GM18526 (cell line): Measurements from ENCODE around the gene CHD5.

Experiments
- POLR2A ChIP-seq: IDR thresholded peaks from 3 replicates; pipeline ENCODE4 v1.6.1; 2011; ENCODE audit not compliant: insufficient read length; ENCODE audit errors: extremely low read depth

Gene CHD5

GRCh38 chr1:6109688-6110087 lies 70.4 kb downstream of the CHD5 start:
- no peak for TF ChIP-seq POLR2A

GRCh38 chr1:6108937-6109614 lies 71.0 kb downstream of the CHD5 start:
- no peak for TF ChIP-seq POLR2A

- no peak for TF ChIP-seq POLR2A
Observed at GRCh38 chr1:6108476-6108875, 71.6 kb downstream of the CHD5 start.

GRCh38 chr1:6107409-6108356 lies 72.4 kb downstream of the CHD5 start:
- TF ChIP-seq POLR2A = no peak

- no peak for TF ChIP-seq POLR2A
Observed at GRCh38 chr1:6106977-6107376, 73.1 kb downstream of the CHD5 start.

GRCh38 chr1:6106321-6106731 lies 73.8 kb downstream of the CHD5 start:
- no peak for TF ChIP-seq POLR2A

- no peak for TF ChIP-seq POLR2A
Observed at GRCh38 chr1:6105763-6106162, 74.4 kb downstream of the CHD5 start.

- TF ChIP-seq POLR2A = no peak
Observed at GRCh38 chr1:6105218-6105679, 74.9 kb downstream of the CHD5 start.

GRCh38 chr1:6104631-6105030 lies 75.5 kb downstream of the CHD5 start:
- no peak for TF ChIP-seq POLR2A

- no peak for TF ChIP-seq POLR2A
Observed at GRCh38 chr1:6103854-6104530, 76.1 kb downstream of the CHD5 start.

GRCh38 chr1:6103111-6103853 lies 76.8 kb downstream of the CHD5 start:
- no peak for TF ChIP-seq POLR2A

- TF ChIP-seq POLR2A = no peak
Observed at GRCh38 chr1:6102532-6102845, 77.6 kb downstream of the CHD5 start.

- TF ChIP-seq POLR2A = no peak
Observed at GRCh38 chr1:6101826-6102531, 78.1 kb downstream of the CHD5 start.
